Measurements from ENCODE around the gene AZIN2. TPM values are rescaled to one million over a fixed set of nuclear protein-coding genes. Genes with fewer than 3 reads are reported as not detected.

Gene AZIN2
- total and polyA plus RNA-seq, 2 of the 8 experiments (the other 6 are each of a cell fraction or from before 2014, with no cell fraction given): 0.22 to 0.91 TPM

DNA sequence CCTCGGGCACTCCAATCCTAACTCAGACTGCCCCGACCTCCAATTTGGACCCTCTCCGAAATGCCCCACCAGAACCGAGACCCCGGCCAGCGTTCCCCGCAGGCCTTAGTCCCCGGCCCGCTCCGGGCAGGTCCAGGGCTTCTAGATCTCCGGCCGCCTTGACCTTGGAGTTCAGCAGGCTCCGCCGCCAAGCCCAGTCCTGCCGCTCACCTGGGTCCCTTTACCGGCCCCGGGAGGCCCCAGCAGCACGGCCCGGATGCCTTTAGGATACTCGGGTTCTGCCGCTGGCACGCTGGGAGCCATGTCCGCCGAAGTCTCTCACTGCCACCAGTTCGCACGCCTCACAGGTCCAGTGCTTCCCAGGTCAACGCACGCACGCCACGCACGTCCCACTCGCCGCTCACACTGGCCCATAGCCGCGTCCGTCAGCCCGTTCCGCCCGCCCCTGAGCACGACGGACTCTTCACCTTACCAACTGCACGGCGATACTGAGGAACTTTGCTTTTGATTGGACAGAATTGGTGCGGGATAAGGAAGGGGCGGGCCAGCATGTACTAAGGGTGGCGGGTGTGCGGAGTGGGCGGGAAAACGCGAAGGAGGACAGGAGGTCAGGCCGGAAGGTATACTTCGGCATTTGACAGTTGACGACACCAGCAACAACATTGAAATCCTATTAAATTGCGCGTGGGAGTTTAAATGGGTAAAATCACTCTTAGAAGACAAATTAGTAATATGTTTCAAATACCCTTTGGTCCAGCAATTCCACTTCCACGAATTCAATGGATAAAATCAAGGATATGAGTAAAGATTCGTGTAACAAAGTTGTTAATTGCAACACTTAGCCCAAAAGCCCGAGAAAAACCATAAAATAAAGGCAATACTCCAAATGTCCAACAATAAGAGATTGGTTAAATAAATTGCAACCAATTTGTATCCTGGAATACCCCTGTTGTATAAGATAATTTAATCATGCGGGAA, 44.1 kb upstream of the AZIN2 start, which contains the start of gene AK2 (continued):
- TF ChIP-seq EGR1 (IDR thresholded peaks at IDR 0.05; ENCODE audit: borderline replicate concordance, low read depth, low read length): no peak
- no peak for TF ChIP-seq SRF (IDR thresholded peaks at IDR 0.05; ENCODE audit: low read depth, low read length)
- TF ChIP-seq SP2 (IDR thresholded peaks at IDR 0.05; ENCODE audit: low read length): peak; percentile 94
- TF ChIP-seq FOSL1 (IDR thresholded peaks at IDR 0.05; ENCODE audit: insufficient read depth, low read depth, low read length): no peak
- 0 out of 2 replicates have a peak, but pooled peaks have one; percentile 32 for TF ChIP-seq POLR2AphosphoS5 (IDR thresholded peaks at IDR 0.05; ENCODE audit: low read depth, low read length)
- no peak for TF ChIP-seq CTCF (IDR thresholded peaks at IDR 0.05; ENCODE audit: control extremely low read depth in 1 of 3, insufficient read depth in 1 of 3, low read depth in 1 of 3, low read length in 3 of 3)
- no peak for TF ChIP-seq CHD1 (IDR thresholded peaks at IDR 0.05; ENCODE audit: low read depth, low read length)
- no peak for TF ChIP-seq CTBP2 (IDR thresholded peaks at IDR 0.05; ENCODE audit: borderline replicate concordance, insufficient read depth, insufficient read length, low read length)
- no peak for TF ChIP-seq POU5F1 (IDR thresholded peaks at IDR 0.05; ENCODE audit: low read depth, low read length)
- TF ChIP-seq, protein P1, sequence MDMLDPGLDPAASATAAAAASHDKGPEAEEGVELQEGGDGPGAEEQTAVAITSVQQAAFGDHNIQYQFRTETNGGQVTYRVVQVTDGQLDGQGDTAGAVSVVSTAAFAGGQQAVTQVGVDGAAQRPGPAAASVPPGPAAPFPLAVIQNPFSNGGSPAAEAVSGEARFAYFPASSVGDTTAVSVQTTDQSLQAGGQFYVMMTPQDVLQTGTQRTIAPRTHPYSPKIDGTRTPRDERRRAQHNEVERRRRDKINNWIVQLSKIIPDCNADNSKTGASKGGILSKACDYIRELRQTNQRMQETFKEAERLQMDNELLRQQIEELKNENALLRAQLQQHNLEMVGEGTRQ (IDR thresholded peaks at IDR 0.05; ENCODE audit: low read length): no peak
- peak; percentile 30 for TF ChIP-seq ASH2L (IDR thresholded peaks at IDR 0.05; ENCODE audit: low read length)
- no peak for TF ChIP-seq JUN (IDR thresholded peaks at IDR 0.05; ENCODE audit: low read depth, low read length)
- no peak for TF ChIP-seq EP300 (IDR thresholded peaks at IDR 0.05; ENCODE audit: borderline replicate concordance in 1 of 2, low read depth in 2 of 2, low read length in 2 of 2)
- no peak for TF ChIP-seq SAP30 (IDR thresholded peaks at IDR 0.05; ENCODE audit: insufficient read depth, insufficient replicate concordance, low read length)
- TF ChIP-seq JUND (IDR thresholded peaks at IDR 0.05; ENCODE audit: low read length): no peak
- no peak for TF ChIP-seq YY1 (IDR thresholded peaks at IDR 0.05; ENCODE audit: low read depth, low read length)
- no peak for TF ChIP-seq BACH1 (IDR thresholded peaks at IDR 0.05; ENCODE audit: low read length)
- peak; percentile 46; the same call in 1 of the 2 replicates for TF ChIP-seq KDM1A (IDR thresholded peaks at IDR 0.05; ENCODE audit: borderline replicate concordance, low read length)
- no peak for TF ChIP-seq SIX5 (IDR thresholded peaks at IDR 0.05; ENCODE audit: low read depth, low read length)

Data from H1 (cell line).